ENCODE data around the gene SUSD5.
"Not testable (repeated sequence)": the region's sequence is repeated elsewhere in the genome, so short reads cannot be mapped to it uniquely, and the experiment has no call there.

Gene SUSD5

DNA sequence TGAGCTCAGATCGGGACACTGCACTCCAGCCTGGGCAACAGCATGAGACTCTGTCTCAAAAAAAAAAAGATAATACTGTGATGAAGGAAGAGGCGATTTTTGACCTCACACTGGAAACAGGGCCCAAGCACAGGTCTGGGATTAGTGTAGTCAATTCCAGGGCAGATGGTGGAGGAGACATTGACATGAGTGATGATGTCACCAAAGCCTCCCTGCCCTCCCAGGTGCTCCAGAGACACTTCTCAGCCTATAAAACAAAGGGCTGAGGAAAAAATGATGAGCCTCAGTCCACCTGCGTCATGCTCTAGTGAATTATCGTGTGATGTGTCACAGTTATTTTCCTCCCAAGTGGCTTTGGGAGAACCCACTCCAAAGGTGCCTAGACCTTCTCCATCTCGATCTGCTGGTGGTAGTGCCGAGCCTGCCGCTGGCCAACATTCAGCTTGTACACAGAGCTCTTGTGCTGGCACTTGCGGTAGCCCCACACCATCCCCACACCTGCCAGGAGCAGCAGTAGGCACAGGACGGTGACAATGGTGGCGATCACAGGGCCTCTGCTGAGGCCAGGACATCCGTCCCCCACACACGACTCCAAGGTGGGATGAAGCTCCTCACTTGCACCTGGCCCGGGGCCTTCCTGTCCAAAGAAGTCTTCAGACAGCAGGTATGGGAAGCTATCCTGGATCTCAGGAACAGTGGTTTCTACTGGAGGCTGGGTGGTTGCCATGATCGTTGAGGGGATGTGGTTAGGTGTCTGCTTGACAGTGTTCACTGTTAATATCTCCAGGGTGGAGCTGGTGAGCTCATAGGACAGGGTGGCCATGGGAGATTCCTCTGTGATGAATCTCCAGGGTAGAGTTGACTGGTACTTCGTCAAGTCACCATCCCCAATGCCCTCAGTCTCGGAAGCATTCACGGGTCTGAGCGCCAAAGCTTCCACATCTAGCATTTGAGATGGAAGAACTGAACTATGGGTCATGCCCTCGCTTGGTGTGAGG lies 65.9 kb downstream of the SUSD5 start:
- DNase-seq (ENCODE audit: low read depth): no peak

DNA sequence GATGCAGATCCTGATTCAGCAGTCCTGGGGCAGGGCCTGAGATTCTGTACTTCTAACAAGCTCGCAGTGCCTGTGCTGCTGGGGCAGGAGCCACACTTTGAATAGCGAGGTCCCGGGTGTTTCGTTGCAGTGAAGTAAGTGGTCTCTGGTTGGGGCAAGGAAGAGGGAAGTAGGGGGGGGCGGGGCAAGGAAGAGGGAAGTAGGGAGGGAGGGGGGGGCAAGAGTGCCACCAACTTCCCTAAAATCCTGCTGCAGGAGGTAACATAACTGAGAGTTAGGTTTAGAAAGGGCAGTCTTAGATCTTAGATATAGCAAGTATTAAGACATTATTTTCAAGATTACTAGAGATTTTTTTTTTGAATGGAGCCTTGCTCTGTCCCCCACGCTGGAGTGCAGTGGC lies 69.3 kb downstream of the SUSD5 start:
- DNase-seq (ENCODE audit: low read depth): no peak

DNA sequence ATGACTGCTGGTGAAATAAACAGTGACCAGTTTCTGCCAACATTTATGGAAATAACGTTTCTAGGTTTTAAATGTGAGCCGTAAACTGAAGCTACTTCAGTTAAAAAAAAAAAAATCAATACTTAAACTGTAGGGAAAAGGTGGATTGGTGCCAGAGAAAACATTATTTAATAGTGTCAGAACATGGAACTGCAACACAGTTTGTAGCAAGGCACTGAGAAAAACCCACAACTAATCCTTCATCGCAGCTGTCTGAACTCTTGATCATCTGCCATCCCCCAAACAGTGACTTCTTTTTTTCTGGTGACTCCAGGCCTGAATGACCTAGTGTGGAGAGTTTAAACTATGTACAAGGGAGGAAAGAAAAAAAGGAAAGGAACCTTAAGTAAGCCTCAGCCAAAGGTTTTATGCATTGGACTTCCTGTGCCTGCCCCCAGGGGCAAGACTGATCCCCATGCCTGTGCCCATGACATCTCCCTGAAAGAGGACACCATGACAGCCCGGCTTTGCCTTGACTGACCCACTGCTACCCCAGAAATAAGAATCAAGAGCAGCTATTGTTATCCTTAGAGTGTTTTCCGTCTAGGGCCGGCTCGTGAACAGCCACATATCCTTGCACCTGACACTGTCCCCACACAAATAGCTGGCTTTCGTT lies 71.7 kb downstream of the SUSD5 start:
- DNase-seq (ENCODE audit: low read depth): peak; percentile 71

DNA sequence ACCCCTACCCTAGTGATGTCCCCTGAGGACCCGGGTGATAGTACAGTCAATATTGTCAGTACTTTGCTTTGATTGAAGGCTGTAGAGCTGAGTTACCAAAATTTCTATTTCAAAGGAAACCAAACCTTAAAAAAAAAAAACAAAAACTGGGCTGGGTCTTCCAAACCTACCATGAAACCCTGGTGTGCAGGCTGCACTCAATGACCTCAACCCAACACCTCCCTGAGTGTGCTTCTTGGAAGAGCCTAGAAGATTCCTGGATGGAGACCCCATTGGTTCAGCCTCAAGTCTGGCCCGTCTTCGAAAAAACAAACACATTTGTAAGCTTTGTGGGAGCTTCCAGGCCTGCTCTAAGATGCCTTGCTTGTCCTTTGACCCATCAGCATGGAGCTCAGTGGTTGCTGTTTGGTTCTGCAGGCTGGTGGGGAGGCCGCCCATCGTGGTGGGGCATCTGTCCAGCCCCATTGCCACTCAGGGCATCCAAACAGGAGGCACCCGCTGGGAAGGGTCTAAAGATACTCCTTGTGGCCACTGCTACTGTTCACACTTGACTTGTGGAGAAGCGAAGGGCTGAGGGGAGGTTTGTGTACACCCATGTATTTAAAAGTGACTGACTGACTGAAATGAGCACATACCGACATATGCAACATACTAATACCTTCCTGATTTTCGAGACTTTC lies 72.6 kb downstream of the SUSD5 start:
- DNase-seq (ENCODE audit: low read depth): no peak

DNA sequence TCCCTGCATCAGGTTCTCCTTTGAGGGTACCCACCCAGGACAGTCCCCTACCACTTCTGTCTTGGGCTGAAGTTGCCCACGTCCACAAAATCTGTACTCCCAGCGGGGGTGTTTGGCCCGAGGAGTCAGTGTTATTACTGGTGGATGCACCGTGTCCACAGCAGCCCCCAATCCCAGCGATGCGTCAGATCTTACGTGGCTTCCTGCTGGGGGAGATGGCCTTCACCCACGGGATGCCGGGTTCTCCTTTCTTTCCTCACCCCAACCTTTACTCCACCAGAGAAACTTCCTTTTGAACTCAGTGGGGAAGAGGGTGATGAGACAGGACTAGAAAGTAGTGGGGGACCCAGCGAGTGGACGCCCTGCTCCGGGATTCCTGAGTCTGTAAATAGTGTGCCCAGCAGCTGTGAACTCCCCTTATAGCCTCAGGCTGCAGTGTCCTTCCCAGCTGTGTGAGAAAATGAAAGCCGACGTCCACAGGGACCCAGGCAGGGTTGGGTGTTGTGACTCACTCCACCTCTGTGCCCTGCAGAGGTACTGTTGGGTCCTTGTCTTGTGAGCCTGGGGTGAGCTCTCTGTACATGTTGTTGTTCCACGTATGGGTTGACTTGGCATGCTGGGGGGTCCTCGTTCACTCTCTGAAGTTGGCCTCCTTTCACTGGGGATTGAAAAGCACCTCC lies 73.2 kb downstream of the SUSD5 start:
- DNase-seq (ENCODE audit: low read depth): no peak

DNA sequence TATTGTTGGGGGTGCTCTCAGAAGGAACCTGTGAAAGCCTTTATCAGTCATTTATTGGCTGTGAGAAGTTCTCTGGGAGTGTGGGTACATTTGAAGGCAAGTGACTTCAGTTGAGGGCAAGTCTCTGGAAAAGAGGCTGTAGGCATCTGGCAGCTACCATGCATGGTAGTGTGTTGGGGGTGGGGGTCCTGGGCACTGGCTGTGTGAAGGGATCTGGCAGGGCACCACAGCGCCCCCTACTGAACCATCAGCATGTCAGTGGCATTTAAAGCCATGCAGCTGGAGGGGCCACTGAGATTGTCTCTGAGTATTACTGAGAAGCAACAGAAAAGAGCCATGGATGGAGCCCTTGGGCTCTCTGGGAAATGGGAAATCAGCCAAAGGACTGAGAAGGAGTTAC lies 74.2 kb downstream of the SUSD5 start:
- no peak for DNase-seq (ENCODE audit: low read depth)

DNA sequence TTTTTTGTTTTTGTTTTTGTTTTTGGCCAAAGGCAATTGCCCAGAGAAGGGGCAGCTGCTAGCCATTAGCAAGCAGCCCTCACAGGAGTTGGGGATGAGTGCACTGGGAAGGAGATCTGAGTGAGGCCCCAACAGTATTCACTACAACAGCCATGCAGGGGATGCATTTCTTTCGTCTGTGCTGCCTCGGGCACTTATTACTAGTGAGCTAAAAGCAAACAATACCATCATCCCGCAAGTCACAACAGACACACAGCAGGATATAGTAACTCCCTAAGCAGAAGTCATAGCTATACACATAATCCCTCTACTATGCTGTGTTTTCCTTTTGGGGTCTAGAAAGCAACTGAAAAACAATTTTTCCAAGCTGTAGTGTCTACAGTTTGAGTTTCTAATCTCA lies 77.6 kb downstream of the SUSD5 start:
- DNase-seq (ENCODE audit: low read depth): no peak

DNA sequence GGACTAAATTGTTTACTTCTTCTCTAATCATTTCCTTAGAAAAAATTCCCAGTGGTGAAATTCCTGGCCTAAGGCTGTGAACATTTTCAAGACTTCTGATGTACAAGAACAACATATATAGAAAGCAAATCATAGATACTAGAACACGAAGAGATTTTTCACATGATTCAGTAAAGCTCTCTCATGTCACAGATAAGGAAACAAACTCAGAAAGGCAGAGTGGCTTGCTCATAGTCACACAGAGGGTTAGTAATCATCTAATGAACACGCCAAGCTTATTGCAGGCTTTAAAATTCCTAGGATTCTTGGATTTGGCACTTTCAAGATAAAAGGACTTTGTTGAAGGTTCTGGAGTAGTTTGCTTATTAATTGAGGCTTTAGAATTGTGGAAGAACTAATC lies 78.6 kb downstream of the SUSD5 start:
- DNase-seq (ENCODE audit: low read depth): no peak

DNA sequence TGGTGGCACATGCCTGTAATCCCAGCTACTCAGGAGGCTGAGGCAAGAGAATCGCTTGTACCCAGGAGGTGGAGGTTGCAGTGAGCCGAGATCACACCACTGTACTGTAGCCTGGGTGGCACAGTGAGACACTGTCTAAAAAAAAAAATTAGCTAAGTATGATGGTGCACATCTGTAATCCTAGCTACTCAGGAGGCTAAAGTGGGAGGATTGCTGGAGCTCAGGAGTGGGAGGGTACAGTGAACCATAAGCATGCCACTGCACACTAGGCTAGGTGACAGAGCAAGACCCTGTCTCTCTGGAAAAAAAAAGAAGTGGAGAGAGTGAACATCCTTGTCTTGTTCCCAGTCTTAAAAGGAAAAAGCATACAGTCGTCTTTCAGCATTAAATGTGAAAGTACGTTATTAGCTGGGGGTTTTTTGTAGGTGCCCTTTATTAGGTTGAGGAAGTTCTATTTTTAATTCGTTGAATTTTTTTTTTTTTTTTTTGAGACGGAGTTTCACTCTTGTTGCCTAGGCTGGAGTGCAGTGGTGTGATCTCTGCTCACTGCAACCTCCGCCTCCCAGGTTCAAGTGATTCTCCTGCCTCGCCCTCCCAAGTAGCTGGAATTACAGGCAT lies 79.5 kb downstream of the SUSD5 start:
- not testable (repeated sequence) for DNase-seq (ENCODE audit: low read depth)

DNA sequence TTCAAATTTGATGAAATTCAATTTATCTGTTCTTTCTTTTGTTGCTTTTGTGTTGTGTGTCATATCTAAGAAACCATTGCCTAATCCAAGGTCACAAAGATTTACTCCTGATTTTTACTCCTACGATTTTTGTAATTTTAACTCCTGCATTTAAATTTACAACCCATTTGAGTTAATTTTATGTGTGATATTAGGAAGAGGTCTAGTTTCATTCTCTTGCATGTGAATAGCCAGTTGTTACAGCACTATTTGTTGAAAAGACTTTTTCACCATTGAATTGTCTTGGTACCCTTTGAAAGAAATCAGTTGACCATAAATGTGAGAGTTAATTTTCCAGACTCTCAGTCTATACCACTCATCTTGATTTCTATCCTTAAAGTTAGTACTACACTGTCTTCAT lies 80.9 kb downstream of the SUSD5 start:
- no peak for DNase-seq (ENCODE audit: low read depth)

DNA sequence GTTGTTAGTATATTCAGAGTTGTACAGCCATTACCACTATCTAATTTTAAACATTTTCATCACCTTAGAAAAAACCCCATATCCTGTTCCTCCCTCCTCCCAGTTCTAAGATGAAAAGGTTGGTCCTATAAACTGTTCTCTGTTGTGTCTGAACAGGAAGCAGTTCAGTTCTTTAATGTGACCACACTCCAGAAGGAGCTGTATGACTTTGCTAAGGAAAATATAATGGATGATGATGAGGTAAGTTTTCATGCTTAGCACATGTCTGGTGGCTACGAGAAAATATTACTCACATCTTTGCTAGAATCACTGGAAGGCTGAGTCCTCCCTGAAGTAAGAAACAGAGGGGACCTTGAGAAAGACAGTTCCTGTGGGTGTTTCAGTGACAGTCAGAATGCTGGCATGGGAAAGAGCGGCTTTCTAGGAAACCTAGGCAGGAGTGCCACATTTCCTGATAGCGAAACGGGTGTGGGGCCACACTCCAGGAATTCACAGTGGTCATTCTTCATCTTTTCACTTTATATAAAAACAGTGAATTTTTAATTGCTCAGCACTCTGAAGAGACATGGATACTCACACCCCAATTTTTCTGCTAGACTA lies 84.5 kb downstream of the SUSD5 start:
- DNase-seq (ENCODE audit: low read depth): peak; percentile 50

DNA sequence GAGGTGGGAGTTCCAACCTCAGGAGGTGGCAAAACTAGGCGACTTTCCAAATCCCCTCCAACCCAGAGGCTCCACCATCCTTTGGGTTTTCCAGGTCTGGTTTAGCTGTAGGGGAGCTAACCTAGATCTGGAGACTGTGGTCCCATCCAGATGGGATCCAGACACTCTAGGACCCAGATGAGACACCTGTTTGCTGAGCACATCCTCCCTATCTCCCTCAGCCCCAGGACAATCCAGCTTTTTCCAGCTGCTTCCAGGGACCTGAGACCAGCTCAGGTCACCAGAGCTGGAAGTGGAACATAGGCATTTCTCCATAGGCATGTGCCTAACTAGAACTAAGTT lies 86.6 kb downstream of the SUSD5 start:
- no peak for DNase-seq (ENCODE audit: low read depth)

DNA sequence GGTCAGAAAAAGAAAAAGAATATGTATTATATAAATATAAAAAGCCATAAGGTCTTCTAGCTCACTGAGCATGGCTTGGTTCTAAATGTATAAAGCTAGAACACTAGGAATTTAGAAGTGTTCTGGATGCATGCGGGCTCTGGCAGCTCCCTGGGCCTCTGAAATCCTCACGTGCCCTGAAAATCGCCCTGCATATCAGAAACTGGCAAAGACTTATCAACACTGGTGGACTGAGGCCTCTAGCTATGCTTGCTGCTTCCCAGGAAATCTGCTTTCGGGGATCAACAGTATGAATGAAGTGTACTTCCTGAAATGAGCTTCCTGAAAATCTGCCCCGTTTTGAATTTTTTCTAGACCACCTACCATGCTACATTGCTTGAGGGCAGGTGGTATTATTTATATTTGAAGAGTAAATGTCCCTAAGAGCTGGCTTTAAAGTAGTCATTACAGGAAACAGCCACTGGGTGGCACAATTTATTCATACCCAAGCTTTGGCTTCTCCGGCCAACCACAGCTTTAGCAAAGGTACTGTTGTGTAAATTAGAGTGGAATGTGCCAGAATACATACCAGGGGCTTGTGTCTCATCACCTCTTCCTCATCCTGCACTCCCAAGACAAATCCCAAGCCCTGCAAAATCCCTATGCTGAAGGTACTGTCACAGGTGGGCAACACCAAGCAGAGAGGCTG lies 87.1 kb downstream of the SUSD5 start:
- peak; percentile 38 for DNase-seq (ENCODE audit: low read depth)

DNA sequence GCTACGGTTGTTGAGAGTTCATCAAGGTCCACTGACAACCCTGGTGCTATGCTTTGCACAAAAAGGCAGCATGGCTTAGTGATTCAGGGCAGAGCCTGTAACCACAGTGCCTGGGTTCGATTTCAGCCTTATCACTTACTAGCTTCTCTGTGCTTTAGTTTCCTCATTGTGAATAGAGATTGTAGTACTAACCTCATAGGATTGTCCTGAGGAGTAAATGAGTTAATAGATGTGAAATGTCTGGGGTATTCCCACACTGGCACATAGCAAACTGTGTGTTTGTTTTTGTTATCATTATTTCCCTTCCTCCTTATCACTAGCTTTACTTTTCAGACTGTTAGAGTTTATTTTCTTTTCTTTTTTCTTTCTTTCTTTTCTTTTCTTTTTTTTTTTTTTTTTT lies 88.5 kb downstream of the SUSD5 start:
- no peak for DNase-seq (ENCODE audit: low read depth)

DNA sequence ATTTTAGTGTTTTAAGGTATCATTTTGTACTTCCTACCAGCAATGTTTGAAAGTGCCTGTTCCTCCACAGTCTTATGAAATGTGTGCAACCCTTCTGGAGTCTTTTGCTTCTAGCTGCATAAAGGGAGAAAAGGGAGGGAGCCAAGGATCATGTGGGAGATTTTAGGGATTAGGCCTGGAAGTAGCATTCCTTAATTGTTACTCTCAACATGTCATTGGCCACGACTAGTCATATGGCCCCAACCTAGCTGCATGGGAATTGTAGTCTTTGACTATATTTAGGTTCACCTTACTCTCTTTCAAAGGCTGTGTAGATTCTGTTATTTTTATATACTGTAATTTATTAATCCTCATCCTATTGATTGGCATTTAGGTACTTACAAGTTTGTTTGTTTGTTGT lies 89.9 kb downstream of the SUSD5 start:
- peak; percentile 21 for DNase-seq (ENCODE audit: low read depth)

DNA sequence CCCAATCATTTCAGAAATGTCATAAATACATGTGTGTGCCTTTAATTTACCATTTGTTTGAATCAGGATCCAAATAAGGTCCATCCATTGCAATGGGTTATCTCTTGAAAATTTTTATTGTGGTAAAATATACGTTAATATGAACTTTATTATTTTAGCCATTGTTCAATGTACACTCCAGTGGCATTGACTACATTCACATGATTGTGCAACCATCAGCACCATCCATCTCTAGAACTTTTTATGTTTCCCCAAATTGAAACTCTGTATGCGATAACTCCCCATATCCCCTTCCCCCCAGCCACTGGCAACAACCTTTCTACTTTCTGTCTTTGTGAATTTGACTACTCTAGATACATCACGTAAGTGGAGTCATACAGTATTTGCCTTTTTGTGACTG lies 92.8 kb downstream of the SUSD5 start:
- no peak for DNase-seq (ENCODE audit: low read depth)

DNA sequence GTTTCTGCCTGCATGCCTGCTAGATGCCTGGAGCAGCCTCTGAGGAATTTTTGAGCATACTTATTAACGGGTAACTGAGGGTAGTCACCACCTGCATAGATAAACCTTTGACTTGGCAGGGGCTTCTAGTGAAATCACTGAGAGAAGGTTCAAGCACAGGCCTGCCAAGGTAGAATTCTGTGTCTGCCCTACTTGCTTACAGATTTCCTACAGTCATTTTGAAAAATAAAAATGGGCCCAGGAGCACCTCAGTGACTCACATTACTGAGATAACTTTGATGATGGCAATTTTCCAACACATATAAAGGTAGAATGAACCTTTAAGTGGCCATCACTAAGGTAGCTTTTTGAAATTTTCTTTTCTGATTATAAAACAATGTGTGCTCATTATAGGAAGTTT lies 94.0 kb downstream of the SUSD5 start:
- DNase-seq (ENCODE audit: low read depth): no peak

DNA sequence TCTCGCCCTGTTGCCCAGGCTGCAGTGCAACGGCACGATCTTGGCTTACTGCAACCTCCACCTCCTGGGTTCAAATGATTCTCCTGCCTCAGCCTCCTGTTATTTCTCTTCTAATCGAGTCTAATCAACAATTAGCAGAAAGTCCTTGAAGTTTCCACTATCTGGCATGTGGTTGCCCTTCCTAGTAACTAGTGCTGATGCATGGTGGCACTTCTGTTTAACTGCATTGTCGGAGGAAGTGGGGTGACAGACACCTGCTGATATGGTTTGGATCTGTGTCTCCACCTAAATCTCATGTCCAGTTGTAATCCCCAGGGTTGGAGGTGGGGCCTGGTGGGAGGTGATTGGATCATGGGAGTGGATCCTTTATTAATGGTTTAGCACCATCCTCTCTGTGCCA lies 95.6 kb downstream of the SUSD5 start:
- no peak for DNase-seq (ENCODE audit: low read depth)

DNA sequence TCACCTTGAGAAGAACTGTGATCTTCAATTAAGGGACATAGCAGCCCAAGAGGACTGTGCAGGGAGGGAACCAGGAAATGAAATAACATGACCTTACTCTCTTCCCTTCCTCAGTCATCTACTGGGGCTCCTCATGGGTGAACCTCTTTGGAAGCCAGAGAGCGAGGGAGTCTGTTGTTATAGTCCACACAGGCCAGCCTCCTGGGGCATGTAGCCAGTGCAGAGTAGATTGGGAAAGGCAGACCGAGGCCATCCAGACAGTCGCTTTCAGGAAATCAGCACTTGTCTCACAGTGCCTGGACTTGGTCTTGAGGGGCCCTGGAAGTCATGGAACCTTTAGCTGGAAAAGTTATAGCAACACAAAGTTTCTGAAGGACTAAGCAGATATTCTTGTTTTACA lies 98.7 kb downstream of the SUSD5 start:
- DNase-seq (ENCODE audit: low read depth): no peak

DNA sequence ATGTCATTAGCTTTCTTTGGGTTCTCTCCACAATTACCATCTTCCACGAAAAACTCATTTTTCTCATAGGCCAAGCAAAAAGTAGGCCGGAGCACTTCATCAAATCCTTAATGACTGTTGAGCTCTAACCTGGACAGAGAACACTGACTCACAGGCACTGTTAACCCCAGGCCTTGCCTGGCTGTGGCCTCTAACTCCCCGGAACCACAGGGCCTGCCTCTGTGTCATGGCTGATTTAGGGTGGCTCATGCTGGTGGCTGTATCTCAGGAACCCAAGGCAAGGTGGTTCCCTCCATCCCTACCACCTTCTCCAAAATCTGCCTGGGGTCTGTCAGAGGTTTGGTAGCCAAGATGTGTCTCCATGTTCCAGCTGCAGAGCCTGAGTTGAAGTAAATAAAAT lies 101.1 kb downstream of the SUSD5 start:
- no peak for DNase-seq (ENCODE audit: low read depth)
